ENCODE measurements around the gene CD247. TPM values are rescaled to one million over a fixed set of nuclear protein-coding genes. Genes with fewer than 3 reads are reported as not detected.

CD247 gene
- total and polyA plus RNA-seq, 10 donors: 15.8 to 67.1 (median 33.1) TPM

GRCh38 chr1:167541610-167542009, 23.3 kb upstream of the CD247 start:
- Histone ChIP-seq H3K27ac (peak overlapping the region in 4 of 8 donors; percentile 10 to 60 (median 54)), H3K36me3 (peaks cover 0 to 54% (median 22%) of the 10 kb centered on the region in 6 donors), H3K9me3 (no peaks in the 10 kb centered on the region), H3K27me3 (replicated peaks in 1 of 7) (no peaks in the 10 kb centered on the region), H3K4me3 (no peak overlapping the region), H3K4me1 (peaks cover 0 to 74% (median 27%) of the 10 kb centered on the region in 6 donors)
- WGBS, 5 donors: 0 to 31% (median 0%) methylated on average over 1 of the region's 1 CpG
- DNase-seq: no peak
- intact Hi-C loops (cut with DNase I; ENCODE audit: low total_unique reads): no loop called here
- TF ChIP-seq POLR2A (IDR thresholded peaks at IDR 0.05): no peak
- TF ChIP-seq POLR2AphosphoS5 (IDR thresholded peaks at IDR 0.05): no peak
- no peak for TF ChIP-seq CTCF (IDR thresholded peaks at IDR 0.05 in 8 of 11, conservative IDR thresholded peaks at IDR 0.05 in 3 of 11)

GRCh38 chr1:167541003-167541402, 22.7 kb upstream of the CD247 start:
- Histone ChIP-seq H3K4me3 (no peak overlapping the region), H3K36me3 (peaks cover 0 to 48% (median 20%) of the 10 kb centered on the region in 6 donors), H3K9me3 (no peaks in the 10 kb centered on the region), H3K27me3 (replicated peaks in 1 of 7) (no peaks in the 10 kb centered on the region), H3K4me1 (peaks cover 0 to 72% (median 27%) of the 10 kb centered on the region in 6 donors), H3K27ac (peak overlapping the region in 1 of 8 donors; percentile 56)
- intact Hi-C loops (cut with DNase I; ENCODE audit: low total_unique reads): no loop called here
- no peak for TF ChIP-seq POLR2A (IDR thresholded peaks at IDR 0.05)
- TF ChIP-seq POLR2AphosphoS5 (IDR thresholded peaks at IDR 0.05): no peak
- no peak for TF ChIP-seq CTCF (IDR thresholded peaks at IDR 0.05 in 8 of 11, conservative IDR thresholded peaks at IDR 0.05 in 3 of 11)
- no peak for DNase-seq

GRCh38 chr1:167538657-167539056, 20.3 kb upstream of the CD247 start:
- Histone ChIP-seq H3K27ac (peak overlapping the region in 1 of 8 donors; percentile 7), H3K9me3 (no peaks in the 10 kb centered on the region), H3K36me3 (peaks cover 0 to 24% (median 4%) of the 10 kb centered on the region in 6 donors), H3K27me3 (replicated peaks in 1 of 7) (no peaks in the 10 kb centered on the region), H3K4me1 (peaks cover 0 to 52% (median 25%) of the 10 kb centered on the region in 6 donors), H3K4me3 (no peak overlapping the region)
- intact Hi-C loops (cut with DNase I; ENCODE audit: low total_unique reads): loop anchor here (5.0 kb wide), 1 partner anchor 96 kb away; no protein-coding TSS in a partner anchor
- no peak for TF ChIP-seq POLR2A (IDR thresholded peaks at IDR 0.05)
- TF ChIP-seq CTCF (IDR thresholded peaks at IDR 0.05 in 8 of 11, conservative IDR thresholded peaks at IDR 0.05 in 3 of 11): no peak
- DNase-seq: no peak
- WGBS, 5 donors: 46 to 65% (median 58%) methylated on average over 5 of the region's 5 CpGs

- WGBS, 5 donors: 14 to 38% (median 15%) methylated on average over 5 to 8 of the region's 8 CpGs
Measured at GRCh38 chr1:167533851-167534300, 15.5 kb upstream of the CD247 start.

More at GRCh38 chr1:167533851-167534300, 15.5 kb upstream of the CD247 start:
- peak; percentile 80 for DNase-seq
- intact Hi-C loops (cut with DNase I; ENCODE audit: low total_unique reads): loop anchor here (5.0 kb wide), 3 partner anchors 132 to 467 kb away; no protein-coding TSS in a partner anchor
- Histone ChIP-seq H3K27ac (no peak overlapping the region), H3K4me1 (peaks cover 0 to 5% (median 2%) of the 10 kb centered on the region in 6 donors), H3K27me3 (replicated peaks in 1 of 7) (no peaks in the 10 kb centered on the region), H3K36me3 (no peaks in the 10 kb centered on the region), H3K4me3 (no peak overlapping the region), H3K9me3 (no peaks in the 10 kb centered on the region)
- TF ChIP-seq POLR2A (IDR thresholded peaks at IDR 0.05) (no peak), CTCF (IDR thresholded peaks at IDR 0.05 in 8 of 11, conservative IDR thresholded peaks at IDR 0.05 in 3 of 11) (peak; percentile 48 to 93 (median 85)), POLR2AphosphoS5 (IDR thresholded peaks at IDR 0.05) (no peak)
